H1 (cell line): ENCODE measurements around the gene IGLL5.

ENCODE experiments used
- YY1 ChIP-seq: IDR thresholded peaks from 2 replicates; pipeline ENCODE4 v1.6.1; 2011; ENCODE audit warnings: low read depth, mild to moderate bottlenecking, low read length
- TF ChIP-seq, protein P1 (sequence below), 3 experiments: IDR thresholded peaks; 1 replicate in 2 of 3; 2 replicates in 1 of 3; pipeline versions ENCODE4 v1.5.1 to v1.6.1; 2011; ENCODE audit warnings: low read length in 3 of 3, mild to moderate bottlenecking in 3 of 3, inconsistent platforms in 2 of 3, low read depth in 1 of 3, moderate library complexity in 1 of 3; ENCODE audit not compliant: insufficient read depth in 1 of 3; ENCODE audit errors: control extremely low read depth in 1 of 3

DNA sequence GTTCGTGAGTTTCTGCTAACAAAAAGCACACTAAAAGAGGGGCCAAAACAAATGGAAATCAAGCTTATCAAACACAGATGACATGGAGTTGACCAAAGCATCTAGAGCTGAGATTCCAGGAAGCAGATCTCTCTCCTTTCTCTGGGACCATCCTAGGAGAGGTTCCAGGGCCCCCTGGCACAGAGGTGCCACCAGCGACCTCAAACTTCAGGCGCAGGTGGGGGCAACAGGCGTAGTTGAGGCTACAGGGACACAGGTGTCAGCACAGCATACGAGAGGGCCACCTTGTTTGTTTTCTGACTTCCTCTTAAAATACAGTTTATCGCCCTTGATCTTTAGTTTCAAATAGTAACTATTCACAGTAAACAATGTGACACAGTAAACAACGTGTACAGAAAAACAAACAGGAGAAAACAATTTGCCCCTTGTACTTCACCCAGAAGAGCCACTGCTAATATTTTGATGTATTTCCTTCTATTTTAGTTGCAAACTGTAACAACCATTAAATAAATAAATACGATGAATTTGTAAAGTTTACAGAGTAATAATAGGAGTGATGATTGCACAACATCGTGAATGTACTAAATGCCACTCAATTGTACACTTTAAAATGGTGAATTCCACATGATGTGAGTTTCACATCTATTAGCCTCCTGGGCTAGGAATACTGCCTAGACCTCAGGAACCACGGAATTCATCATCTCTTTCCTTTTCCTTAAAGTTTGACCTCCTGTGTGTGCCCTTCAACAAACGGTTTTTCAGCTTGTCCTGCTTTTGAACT, 52.2 kb downstream of the IGLL5 start:
- TF ChIP-seq YY1 = no peak
- TF ChIP-seq, protein P1, sequence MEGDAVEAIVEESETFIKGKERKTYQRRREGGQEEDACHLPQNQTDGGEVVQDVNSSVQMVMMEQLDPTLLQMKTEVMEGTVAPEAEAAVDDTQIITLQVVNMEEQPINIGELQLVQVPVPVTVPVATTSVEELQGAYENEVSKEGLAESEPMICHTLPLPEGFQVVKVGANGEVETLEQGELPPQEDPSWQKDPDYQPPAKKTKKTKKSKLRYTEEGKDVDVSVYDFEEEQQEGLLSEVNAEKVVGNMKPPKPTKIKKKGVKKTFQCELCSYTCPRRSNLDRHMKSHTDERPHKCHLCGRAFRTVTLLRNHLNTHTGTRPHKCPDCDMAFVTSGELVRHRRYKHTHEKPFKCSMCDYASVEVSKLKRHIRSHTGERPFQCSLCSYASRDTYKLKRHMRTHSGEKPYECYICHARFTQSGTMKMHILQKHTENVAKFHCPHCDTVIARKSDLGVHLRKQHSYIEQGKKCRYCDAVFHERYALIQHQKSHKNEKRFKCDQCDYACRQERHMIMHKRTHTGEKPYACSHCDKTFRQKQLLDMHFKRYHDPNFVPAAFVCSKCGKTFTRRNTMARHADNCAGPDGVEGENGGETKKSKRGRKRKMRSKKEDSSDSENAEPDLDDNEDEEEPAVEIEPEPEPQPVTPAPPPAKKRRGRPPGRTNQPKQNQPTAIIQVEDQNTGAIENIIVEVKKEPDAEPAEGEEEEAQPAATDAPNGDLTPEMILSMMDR (IDR thresholded peaks at IDR 0.05; ENCODE audit: control extremely low read depth in 1 of 3, insufficient read depth in 1 of 3, low read depth in 1 of 3, low read length in 3 of 3) = no peak
